ENCODE measurements around the gene SEC14L2.

DNA sequence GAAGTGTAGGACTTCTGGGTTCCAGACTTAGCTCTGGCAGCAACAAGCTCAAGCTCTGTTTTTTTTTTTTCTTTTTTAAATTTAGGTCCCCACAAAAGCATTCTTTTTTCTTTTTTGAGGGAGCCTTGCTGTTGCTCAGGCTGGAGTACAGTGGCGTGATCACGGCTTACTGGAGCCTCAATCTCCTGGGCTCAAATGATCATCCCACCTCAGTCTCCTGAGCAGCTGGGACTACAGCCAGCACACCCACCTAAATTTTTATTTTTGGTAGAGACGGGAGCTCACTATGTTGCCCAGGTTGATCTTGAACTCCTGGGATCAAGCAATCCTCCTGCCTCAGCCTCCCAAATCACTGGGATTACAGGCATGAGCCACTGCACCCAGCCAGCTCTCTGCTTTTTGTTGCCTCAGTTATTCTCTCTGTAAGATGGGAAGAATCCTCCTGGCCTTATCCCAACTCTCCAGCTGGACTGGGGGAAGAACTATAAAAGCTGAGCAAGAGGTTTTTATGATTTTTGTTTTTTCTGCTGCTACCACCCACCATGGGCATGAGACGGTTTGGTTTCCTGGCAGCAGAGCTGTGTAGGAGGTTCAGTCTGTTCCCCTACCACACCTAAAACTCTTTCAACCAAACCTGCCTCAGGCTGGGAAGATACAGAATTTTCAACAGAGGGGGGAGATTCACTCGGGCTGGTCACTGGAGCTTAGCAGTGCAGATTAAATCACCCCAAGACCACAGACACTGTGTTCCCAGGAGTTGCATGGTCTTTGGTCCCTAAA lies 17.1 kb downstream of the SEC14L2 start:
- TF ChIP-seq CTCF (IDR thresholded peaks at IDR 0.05; ENCODE audit: low read depth, low read length): no peak
- no peak for TF ChIP-seq EZH2phosphoT487 (IDR thresholded peaks at IDR 0.05; ENCODE audit: low read depth)

Data from OCI-LY3 (cell line).